ENCODE results near the gene FRRS1L. TPM values are rescaled to one million over a fixed set of nuclear protein-coding genes. Genes with fewer than 3 reads are reported as not detected.

FRRS1L gene
- total and polyA plus RNA-seq, 4 donors: 0.08 to 0.51 TPM; not detected in 2

DNA sequence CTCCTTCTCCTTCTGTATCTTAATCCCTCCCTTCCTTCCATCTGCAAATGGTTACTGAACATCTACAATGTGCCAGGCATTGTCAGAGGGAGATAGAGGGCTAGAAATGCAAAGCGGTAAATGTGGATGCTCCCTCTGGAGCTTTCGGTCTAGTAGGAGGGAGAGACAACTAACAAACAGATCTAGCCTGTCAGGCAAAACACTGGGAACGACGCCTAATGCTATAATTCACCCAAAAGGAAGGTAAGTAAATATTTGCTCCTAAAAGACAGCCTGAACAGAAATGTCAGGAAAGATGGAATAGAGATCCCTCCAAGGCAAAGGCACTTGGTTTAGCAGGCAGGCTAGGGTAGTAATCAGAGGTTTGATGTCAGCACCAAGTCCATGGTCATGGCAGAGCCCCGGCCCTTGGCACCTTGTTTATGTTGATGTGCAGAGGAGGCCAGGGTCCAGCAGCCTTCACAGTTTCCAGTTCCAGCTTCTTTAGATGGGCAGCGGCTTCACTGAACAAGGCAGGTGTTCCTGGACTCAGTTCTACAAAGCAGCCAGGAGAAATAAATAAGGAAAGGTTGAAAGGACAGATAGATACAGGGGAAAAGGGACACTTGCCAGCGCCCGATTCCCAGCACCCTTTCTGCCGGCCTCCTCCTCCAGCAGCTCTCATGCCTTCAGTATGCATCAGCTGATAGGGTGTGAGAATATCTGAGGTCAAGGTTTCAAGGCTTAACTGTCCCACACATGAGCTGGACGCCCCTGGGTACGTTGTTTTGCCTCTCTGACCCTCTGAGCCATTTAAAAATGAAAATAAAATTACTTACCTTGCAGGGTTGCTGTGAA lies 46.5 kb upstream of the FRRS1L start:
- H3K9ac ChIP-seq (ENCODE audit: low read depth in 1 of 2, low read length in 2 of 2): no peak overlapping the region
- TF ChIP-seq FOXA2 (IDR thresholded peaks at IDR 0.05): no peak
- TF ChIP-seq HNF4A (conservative IDR thresholded peaks at IDR 0.05): peak in 1 of 2 donors; percentile 12
- TF ChIP-seq RAD21 (IDR thresholded peaks at IDR 0.05): peak in 1 of 2 donors; percentile 3
- 49% methylated on average over 11 of the region's 11 CpGs for WGBS
- no peaks in the 10 kb centered on the region for H3K27me3 ChIP-seq (ENCODE audit: control insufficient read depth in 4 of 4, insufficient read depth in 4 of 4, low read length in 3 of 4)
- DNase-seq (ENCODE audit: low spot score): no peak
- peaks cover 4 to 15% (median 13%) of the 10 kb centered on the region in 4 donors for H3K4me1 ChIP-seq (ENCODE audit: control insufficient read depth in 4 of 4, insufficient read depth in 4 of 4, low read length in 3 of 4)
- H3K27ac ChIP-seq (ENCODE audit: low read depth in 1 of 2, low read length in 2 of 2): no peak overlapping the region
- no peaks in the 10 kb centered on the region for H3K9me3 ChIP-seq (ENCODE audit: control insufficient read depth in 4 of 4, low read length in 3 of 4)
- H3K4me3 ChIP-seq (ENCODE audit: low read depth in 1 of 3, low read length in 3 of 3): no peak overlapping the region
- H3K36me3 ChIP-seq (ENCODE audit: control insufficient read depth in 4 of 4, insufficient read depth in 3 of 4, low read depth in 1 of 4, low read length in 3 of 4): no peaks in the 10 kb centered on the region

DNA sequence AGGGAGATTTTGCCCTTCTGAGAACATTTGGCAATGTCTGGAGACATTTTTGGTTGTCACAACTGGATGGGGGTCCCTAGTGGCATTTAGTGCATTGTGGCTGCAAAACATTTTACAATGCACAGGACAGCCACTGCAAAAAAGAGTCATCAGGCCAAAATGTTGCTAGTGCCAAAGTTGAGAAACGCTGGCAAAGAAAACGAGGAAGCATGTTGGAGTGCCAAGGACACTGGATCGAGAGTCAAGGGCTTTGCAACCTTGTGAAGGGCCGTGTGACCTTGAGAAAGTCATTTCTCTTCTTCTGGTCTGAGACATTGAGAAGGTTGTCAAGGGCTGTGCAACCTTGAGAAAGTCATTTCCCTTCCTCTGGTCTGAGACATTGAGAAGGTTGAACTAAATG lies 45.7 kb upstream of the FRRS1L start:
- Histone ChIP-seq H3K4me1 (ENCODE audit: control insufficient read depth in 4 of 4, insufficient read depth in 4 of 4, low read length in 3 of 4) (peaks cover 4 to 15% (median 13%) of the 10 kb centered on the region in 4 donors), H3K9me3 (ENCODE audit: control insufficient read depth in 4 of 4, low read length in 3 of 4) (no peaks in the 10 kb centered on the region), H3K27ac (ENCODE audit: low read depth in 1 of 2, low read length in 2 of 2) (no peak overlapping the region), H3K27me3 (ENCODE audit: control insufficient read depth in 4 of 4, insufficient read depth in 4 of 4, low read length in 3 of 4) (no peaks in the 10 kb centered on the region), H3K4me3 (ENCODE audit: low read depth in 1 of 3, low read length in 3 of 3) (no peak overlapping the region), H3K9ac (ENCODE audit: low read depth in 1 of 2, low read length in 2 of 2) (no peak overlapping the region), H3K36me3 (ENCODE audit: control insufficient read depth in 4 of 4, insufficient read depth in 3 of 4, low read depth in 1 of 4, low read length in 3 of 4) (no peaks in the 10 kb centered on the region)
- WGBS: 38% methylated on average over 4 of the region's 4 CpGs
- no peak for TF ChIP-seq RXRA (IDR thresholded peaks at IDR 0.05)
- TF ChIP-seq JUND (IDR thresholded peaks at IDR 0.05): no peak
- peak in 1 of 2 donors; percentile 36 for TF ChIP-seq HNF4A (conservative IDR thresholded peaks at IDR 0.05)
- no peak for DNase-seq (ENCODE audit: low spot score)

- DNase-seq (ENCODE audit: low spot score): no peak
- WGBS: 91% methylated on average over 2 of the region's 2 CpGs
These were observed 39.6 kb upstream of the FRRS1L start for GRCh38 chr9:109206670-109207069.

More at GRCh38 chr9:109206670-109207069, 39.6 kb upstream of the FRRS1L start:
- no peaks in the 10 kb centered on the region for H3K36me3 ChIP-seq (ENCODE audit: control insufficient read depth in 4 of 4, insufficient read depth in 3 of 4, low read depth in 1 of 4, low read length in 3 of 4)
- no peak overlapping the region for H3K9ac ChIP-seq (ENCODE audit: low read depth in 1 of 2, low read length in 2 of 2)
- TF ChIP-seq GABPA (IDR thresholded peaks at IDR 0.05 in 1 of 2, conservative IDR thresholded peaks at IDR 0.05 in 1 of 2) (no peak), SP1 (IDR thresholded peaks at IDR 0.05) (no peak), ATF3 (IDR thresholded peaks at IDR 0.05) (no peak), YY1 (IDR thresholded peaks at IDR 0.05) (no peak), HNF4A (conservative IDR thresholded peaks at IDR 0.05) (no peak), NR2F2 (IDR thresholded peaks at IDR 0.05) (no peak), RAD21 (IDR thresholded peaks at IDR 0.05) (no peak), FOXA2 (IDR thresholded peaks at IDR 0.05) (no peak)
- TF ChIP-seq, protein P1, sequence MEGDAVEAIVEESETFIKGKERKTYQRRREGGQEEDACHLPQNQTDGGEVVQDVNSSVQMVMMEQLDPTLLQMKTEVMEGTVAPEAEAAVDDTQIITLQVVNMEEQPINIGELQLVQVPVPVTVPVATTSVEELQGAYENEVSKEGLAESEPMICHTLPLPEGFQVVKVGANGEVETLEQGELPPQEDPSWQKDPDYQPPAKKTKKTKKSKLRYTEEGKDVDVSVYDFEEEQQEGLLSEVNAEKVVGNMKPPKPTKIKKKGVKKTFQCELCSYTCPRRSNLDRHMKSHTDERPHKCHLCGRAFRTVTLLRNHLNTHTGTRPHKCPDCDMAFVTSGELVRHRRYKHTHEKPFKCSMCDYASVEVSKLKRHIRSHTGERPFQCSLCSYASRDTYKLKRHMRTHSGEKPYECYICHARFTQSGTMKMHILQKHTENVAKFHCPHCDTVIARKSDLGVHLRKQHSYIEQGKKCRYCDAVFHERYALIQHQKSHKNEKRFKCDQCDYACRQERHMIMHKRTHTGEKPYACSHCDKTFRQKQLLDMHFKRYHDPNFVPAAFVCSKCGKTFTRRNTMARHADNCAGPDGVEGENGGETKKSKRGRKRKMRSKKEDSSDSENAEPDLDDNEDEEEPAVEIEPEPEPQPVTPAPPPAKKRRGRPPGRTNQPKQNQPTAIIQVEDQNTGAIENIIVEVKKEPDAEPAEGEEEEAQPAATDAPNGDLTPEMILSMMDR (IDR thresholded peaks at IDR 0.05; ENCODE audit: low read depth, low read length, missing input control): no peak
- H3K4me1 ChIP-seq (ENCODE audit: control insufficient read depth in 4 of 4, insufficient read depth in 4 of 4, low read length in 3 of 4): no peaks in the 10 kb centered on the region
- no peak overlapping the region for H3K27ac ChIP-seq (ENCODE audit: low read depth in 1 of 2, low read length in 2 of 2)
- no peaks in the 10 kb centered on the region for H3K9me3 ChIP-seq (ENCODE audit: control insufficient read depth in 4 of 4, low read length in 3 of 4)
- no peak overlapping the region for H3K4me3 ChIP-seq (ENCODE audit: low read depth in 1 of 3, low read length in 3 of 3)
- no peaks in the 10 kb centered on the region for H3K27me3 ChIP-seq (ENCODE audit: control insufficient read depth in 4 of 4, insufficient read depth in 4 of 4, low read length in 3 of 4)

All from liver (tissue), 9 donors.